HEK293 (cell line): ENCODE results near the gene PKHD1.

Experiments used
- CTCF ChIP-seq: fragments of 450-650 bp; formaldehyde crosslinking; IDR thresholded peaks from 2 replicates; pipeline ENCODE4 v1.5.1; 2016; ENCODE audit warnings: missing biosample characterization, missing genetic modification characterization
- ZNF488 ChIP-seq: fragments of 450-650 bp; formaldehyde crosslinking; IDR thresholded peaks from 2 replicates; pipeline ENCODE4 v1.5.1; 2016; ENCODE audit warnings: missing biosample characterization, missing genetic modification characterization
- ZNF707 ChIP-seq: fragments of 450-650 bp; formaldehyde crosslinking; IDR thresholded peaks from 2 replicates; pipeline ENCODE4 v1.5.1; 2016; ENCODE audit warnings: missing biosample characterization, missing genetic modification characterization

DNA sequence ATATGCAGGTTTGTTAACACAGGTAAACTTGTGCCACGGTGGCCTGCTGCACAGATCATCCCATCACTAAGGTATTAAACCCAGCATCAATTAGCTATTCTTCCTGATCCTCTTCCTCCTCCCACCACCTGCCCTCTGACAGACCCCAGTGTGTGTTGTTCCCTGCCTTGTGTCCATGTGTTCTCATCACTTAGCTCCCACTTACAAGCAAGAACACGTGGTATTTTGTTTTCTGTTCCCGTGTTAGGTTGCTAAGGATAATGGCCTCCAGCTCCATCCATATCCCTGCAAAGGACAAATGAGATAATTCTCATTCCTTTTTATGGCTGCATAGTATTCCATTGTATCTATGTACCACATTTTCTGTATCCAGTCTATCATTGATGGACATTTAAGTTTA, 294.0 kb downstream of the PKHD1 start:
- TF ChIP-seq CTCF (tag by site-specific recombination) (no peak), ZNF488 (tag by site-specific recombination) (no peak), ZNF707 (tag by site-specific recombination) (no peak)
